CD14-positive monocyte (primary cell): ENCODE data around the gene CCDC8. TPM values are rescaled to one million over a fixed set of nuclear protein-coding genes. Genes with fewer than 3 reads are reported as not detected.

Experiments used
- DNase-seq, 3 donors: peaks; one replicate each; pipeline ENCODE4 v3.0.0-alpha.2; 2011 to 2022
- H2AFZ ChIP-seq: 2 replicates; pipeline ENCODE4 v1.6.0; 2012; ENCODE audit warnings: mild to moderate bottlenecking, low read depth, low read length, inconsistent platforms; ENCODE audit not compliant: insufficient read depth, poor library complexity, severe bottlenecking
- H3K27ac ChIP-seq, 2 donors: 1 replicate in 1 of 2; 2 replicates in 1 of 2; pipeline ENCODE4 v1.5.1; 2012 to 2013; ENCODE audit warnings: low read length in 2 of 2, control low read depth in 1 of 2, inconsistent platforms in 1 of 2, low read depth in 1 of 2, mild to moderate bottlenecking in 1 of 2
- H3K27me3 ChIP-seq, 2 donors: one replicate each; pipeline versions ENCODE4 v1.6.0 to v1.6.1; 2011 to 2013; ENCODE audit warnings: low read length in 2 of 2; ENCODE audit not compliant: control insufficient read depth in 2 of 2, insufficient read depth in 2 of 2
- H3K36me3 ChIP-seq, 2 donors: replicated peaks in 1 of 2; 1 replicate in 1 of 2; 2 replicates in 1 of 2; pipeline versions ENCODE4 v1.5.1 to v1.6.1; 2012 to 2013; ENCODE audit warnings: low read length in 2 of 2, control low read depth in 1 of 2, inconsistent platforms in 1 of 2, mild to moderate bottlenecking in 1 of 2; ENCODE audit not compliant: insufficient read depth in 2 of 2, control insufficient read depth in 1 of 2
- H3K4me1 ChIP-seq, 2 donors: 1 replicate in 1 of 2; 2 replicates in 1 of 2; pipeline versions ENCODE4 v1.5.1 to v1.6.1; 2012 to 2013; ENCODE audit warnings: low read length in 2 of 2, control low read depth in 1 of 2, inconsistent platforms in 1 of 2, mild to moderate bottlenecking in 1 of 2, moderate library complexity in 1 of 2; ENCODE audit not compliant: insufficient read depth in 2 of 2, control insufficient read depth in 1 of 2
- H3K4me2 ChIP-seq: replicated peaks from 2 replicates; pipeline ENCODE3; 2012; ENCODE audit warnings: low read length, moderate library complexity, mild to moderate bottlenecking; ENCODE audit not compliant: poor library complexity, severe bottlenecking; ENCODE audit errors: extremely low read depth
- H3K4me3 ChIP-seq, 3 experiments: fragments of 200-600 bp in 1 of 3; sonication (generic) in 1 of 3; replicated peaks in 1 of 3; 1 replicate in 2 of 3; 2 replicates in 1 of 3; pipeline ENCODE4 v1.5.1; 2011 to 2013; ENCODE audit warnings: low read length in 3 of 3, mild to moderate bottlenecking in 3 of 3, control low read depth in 2 of 3, low read depth in 2 of 3, inconsistent platforms in 1 of 3, moderate library complexity in 1 of 3
- H3K79me2 ChIP-seq: 2 replicates; pipeline ENCODE4 v1.6.0; 2012; ENCODE audit warnings: mild to moderate bottlenecking, control low read depth, inconsistent platforms, low read length, moderate library complexity; ENCODE audit not compliant: insufficient read depth
- H3K9ac ChIP-seq: 2 replicates; pipeline ENCODE4 v1.6.0; 2017; ENCODE audit warnings: low read length, mild to moderate bottlenecking; ENCODE audit not compliant: insufficient read depth, poor library complexity, severe bottlenecking
- H3K9me3 ChIP-seq, 2 donors: replicated peaks in 1 of 2; 1 replicate in 1 of 2; 2 replicates in 1 of 2; pipeline versions ENCODE4 v1.5.1 to v1.6.1; 2012 to 2013; ENCODE audit warnings: low read length in 2 of 2, control low read depth in 1 of 2; ENCODE audit not compliant: control insufficient read depth in 1 of 2, insufficient read depth in 1 of 2
- H4K20me1 ChIP-seq: 2 replicates; pipeline ENCODE4 v1.6.0; 2012; ENCODE audit warnings: mild to moderate bottlenecking, low read length, control low read depth, moderate library complexity; ENCODE audit not compliant: insufficient read depth
- H3K27ac Mint-ChIP-seq, 7 donors: one replicate each; pipeline ENCODE4 v1.8.0; 2020; ENCODE audit warnings: mild to moderate bottlenecking in 7 of 7, mixed read lengths in 7 of 7, moderate library complexity in 6 of 7, inconsistent platforms in 2 of 7
- H3K27me3 Mint-ChIP-seq, 3 donors: one replicate each; pipeline ENCODE4 v1.8.0; 2021 to 2022; ENCODE audit warnings: low read depth in 3 of 3, mild to moderate bottlenecking in 3 of 3, mixed read lengths in 3 of 3, moderate library complexity in 3 of 3, inconsistent platforms in 1 of 3
- H3K36me3 Mint-ChIP-seq, 2 donors: one replicate each; pipeline ENCODE4 v1.8.0; 2020; ENCODE audit warnings: mixed read lengths in 2 of 2, inconsistent platforms in 1 of 2, mild to moderate bottlenecking in 1 of 2
- H3K4me1 Mint-ChIP-seq: one replicate; pipeline ENCODE4 v1.8.0; 2020; ENCODE audit warnings: mild to moderate bottlenecking, mixed read lengths
- H3K4me3 Mint-ChIP-seq, 2 donors: one replicate each; pipeline ENCODE4 v1.8.0; 2020; ENCODE audit warnings: mild to moderate bottlenecking in 2 of 2, mixed read lengths in 2 of 2, moderate library complexity in 1 of 2
- H3K9me3 Mint-ChIP-seq, 7 donors: one replicate each; pipeline ENCODE4 v1.8.0; 2020 to 2022; ENCODE audit warnings: mixed read lengths in 7 of 7, mild to moderate bottlenecking in 6 of 7, moderate library complexity in 6 of 7, inconsistent platforms in 2 of 7
- CTCF ChIP-seq: fragments of 200-600 bp; IDR thresholded peaks from one replicate; pipeline ENCODE4 v1.8.0; 2022; ENCODE audit warnings: antibody characterized with exemption, mild to moderate bottlenecking
- WGBS: methylation state at CpG from one replicate; pipeline ENCODE4 v1.1.5; 2013; ENCODE audit warnings: missing lambda C conversion rate; ENCODE audit not compliant: insufficient coverage; 5-methylcytosine and 5-hydroxymethylcytosine counted together
- intact Hi-C, 2 donors: fragments of 100-400 bp; cut with micrococcal nuclease; formaldehyde crosslinking; loops; one replicate each; pipeline versions ENCODE4 v1.15.0 to v1.15.1; 2023
- polyA plus RNA-seq, 3 donors: library from polyadenylated mRNA; depleted of rRNA in 1 of 3; unstranded in 2 of 3; stranded (reverse) in 1 of 3; fragments of 300-500 nt in 2 of 3; fragments of >200 nt in 1 of 3; fragmentation: Illumina TruSeq in 2 of 3; gene quantifications; 1 replicate in 2 of 3; 2 replicates in 1 of 3; pipeline ENCODE4 v1.2.3, GENCODE V29; 2012 to 2021

CCDC8 gene
- polyA plus RNA-seq, 3 donors = not detected

- intact Hi-C loops = no loop called here
- Mint-ChIP-seq H3K36me3 (no peaks in the 10 kb centered on the region), H3K4me3 (no peak overlapping the region), H3K9me3 (peaks cover 0 to 12% (median 6%) of the 10 kb centered on the region in 7 donors), H3K27me3 (peaks cover 8 to 24% (median 13%) of the 10 kb centered on the region in 3 donors), H3K4me1 (no peaks in the 10 kb centered on the region), H3K27ac (no peak overlapping the region)
- Histone ChIP-seq H3K27ac (no peak overlapping the region), H3K9me3 (peaks cover 0 to 3% of the 10 kb centered on the region in 2 donors), H3K4me3 (no peak overlapping the region), H3K36me3 (no peaks in the 10 kb centered on the region), H3K4me2 (no peak overlapping the region), H3K27me3 (peaks cover 0 to 7% of the 10 kb centered on the region in 2 donors), H3K4me1 (no peaks in the 10 kb centered on the region), H4K20me1 (no peaks in the 10 kb centered on the region), H3K9ac (no peak overlapping the region), H2AFZ (no peak overlapping the region), H3K79me2 (no peaks in the 10 kb centered on the region)
- 65% methylated on average over 4 of the region's 7 CpGs for WGBS
- DNase-seq = no peak
- TF ChIP-seq CTCF = no peak
Measured at GRCh38 chr19:46449228-46449627, 35.9 kb upstream of the CCDC8 start.

- no peak overlapping the region for H3K4me3 ChIP-seq
- H3K36me3 Mint-ChIP-seq = no peaks in the 10 kb centered on the region
- TF ChIP-seq CTCF = no peak
- no peaks in the 10 kb centered on the region for H3K36me3 ChIP-seq
- H3K9ac ChIP-seq = no peak overlapping the region
- H3K27ac Mint-ChIP-seq = no peak overlapping the region
- no peaks in the 10 kb centered on the region for H3K4me1 ChIP-seq
- no peak for DNase-seq
- H3K27me3 ChIP-seq = peaks cover 0 to 3% of the 10 kb centered on the region in 2 donors
- no peaks in the 10 kb centered on the region for H3K79me2 ChIP-seq
- H4K20me1 ChIP-seq = no peaks in the 10 kb centered on the region
- no peaks in the 10 kb centered on the region for H3K4me1 Mint-ChIP-seq
- H2AFZ ChIP-seq = no peak overlapping the region
- peaks cover 0 to 12% (median 6%) of the 10 kb centered on the region in 7 donors for H3K9me3 Mint-ChIP-seq
- H3K4me3 Mint-ChIP-seq = no peak overlapping the region
- H3K4me2 ChIP-seq = no peak overlapping the region
- peaks cover 0 to 3% of the 10 kb centered on the region in 2 donors for H3K9me3 ChIP-seq
- 96% methylated on average over 5 of the region's 10 CpGs for WGBS
- peaks cover 8 to 24% (median 12%) of the 10 kb centered on the region in 3 donors for H3K27me3 Mint-ChIP-seq
- no peak overlapping the region for H3K27ac ChIP-seq
- intact Hi-C loops = no loop called here
Measured at GRCh38 chr19:46448601-46449000, 35.2 kb upstream of the CCDC8 start.
